Measurements from ENCODE around the gene ASPM.
A peak's percentile ranks its signal among the peaks of the same experiment; 100 is the strongest.

Gene ASPM

DNA sequence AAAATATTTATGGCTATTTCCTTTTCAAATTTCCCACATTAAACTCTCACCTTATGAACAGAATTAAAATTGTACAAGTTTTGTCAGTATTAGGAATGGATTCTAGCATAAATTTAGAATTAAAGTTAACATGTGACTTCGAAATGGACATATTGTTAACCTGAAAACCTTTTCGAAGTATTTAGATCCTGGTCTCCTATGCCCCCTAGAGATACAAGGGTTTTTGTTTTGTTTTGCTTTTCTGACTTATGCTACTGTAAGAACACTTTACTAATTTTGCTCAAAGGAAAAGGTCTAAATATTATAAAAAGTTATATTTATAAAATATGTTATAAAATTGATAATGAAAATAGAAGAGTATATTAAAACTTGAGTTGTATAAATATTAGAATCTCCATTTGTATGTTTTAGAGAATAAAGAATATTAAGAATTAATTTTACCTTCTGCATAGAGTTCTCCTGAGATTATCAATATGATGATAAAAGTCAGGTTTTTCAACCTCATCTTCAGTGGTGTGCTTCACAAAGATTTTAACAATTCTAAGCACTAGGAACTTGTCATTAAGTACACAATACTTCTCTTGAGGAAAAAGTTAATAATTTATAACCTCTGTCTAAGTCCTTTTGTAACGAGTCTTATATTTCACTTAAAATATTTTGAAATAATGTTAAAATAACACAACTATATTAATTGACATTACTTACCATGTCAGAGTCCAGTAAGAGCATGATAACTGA, 79.6 kb downstream of the ASPM start, which contains the start of gene F13B:
F13B (minus strand) TSS at position 542 of the 738 bp plus-strand sequence; CDS start at position 505, 37 bp downstream.
- no peak for DNase-seq (ENCODE audit: low read depth)
- TF ChIP-seq, protein P1, sequence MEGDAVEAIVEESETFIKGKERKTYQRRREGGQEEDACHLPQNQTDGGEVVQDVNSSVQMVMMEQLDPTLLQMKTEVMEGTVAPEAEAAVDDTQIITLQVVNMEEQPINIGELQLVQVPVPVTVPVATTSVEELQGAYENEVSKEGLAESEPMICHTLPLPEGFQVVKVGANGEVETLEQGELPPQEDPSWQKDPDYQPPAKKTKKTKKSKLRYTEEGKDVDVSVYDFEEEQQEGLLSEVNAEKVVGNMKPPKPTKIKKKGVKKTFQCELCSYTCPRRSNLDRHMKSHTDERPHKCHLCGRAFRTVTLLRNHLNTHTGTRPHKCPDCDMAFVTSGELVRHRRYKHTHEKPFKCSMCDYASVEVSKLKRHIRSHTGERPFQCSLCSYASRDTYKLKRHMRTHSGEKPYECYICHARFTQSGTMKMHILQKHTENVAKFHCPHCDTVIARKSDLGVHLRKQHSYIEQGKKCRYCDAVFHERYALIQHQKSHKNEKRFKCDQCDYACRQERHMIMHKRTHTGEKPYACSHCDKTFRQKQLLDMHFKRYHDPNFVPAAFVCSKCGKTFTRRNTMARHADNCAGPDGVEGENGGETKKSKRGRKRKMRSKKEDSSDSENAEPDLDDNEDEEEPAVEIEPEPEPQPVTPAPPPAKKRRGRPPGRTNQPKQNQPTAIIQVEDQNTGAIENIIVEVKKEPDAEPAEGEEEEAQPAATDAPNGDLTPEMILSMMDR (IDR thresholded peaks at IDR 0.05; ENCODE audit: low read depth, low read length, missing control alignments), result no peak
- no peak within 1 kb of the TSS for H3K4me3 ChIP-seq (ENCODE audit: low read depth, low read length)

DNA sequence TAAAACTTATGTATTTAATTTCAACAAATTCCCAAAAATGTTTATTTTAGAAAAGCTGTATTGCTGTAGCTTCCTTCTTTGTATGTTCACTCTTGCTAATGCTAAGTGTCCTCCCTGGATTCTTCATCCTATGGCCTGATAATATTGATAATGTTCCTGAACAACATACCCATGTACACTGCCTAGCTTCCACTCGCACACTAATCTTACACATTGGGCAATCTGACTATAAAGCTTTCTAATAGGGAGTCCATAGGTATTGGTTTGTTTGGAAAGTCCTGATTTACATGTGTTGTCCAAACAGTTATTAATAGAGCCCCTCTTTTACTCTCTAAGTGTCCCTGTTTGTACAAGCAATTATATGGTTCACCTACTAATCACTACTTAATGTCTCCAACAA, 80.2 kb downstream of the ASPM start:
- DNase-seq (ENCODE audit: low read depth), result no peak
- TF ChIP-seq, protein P1 (IDR thresholded peaks at IDR 0.05; ENCODE audit: low read depth, low read length, missing control alignments), result no peak
- no peak overlapping the region for H3K4me3 ChIP-seq (ENCODE audit: low read depth, low read length)

DNA sequence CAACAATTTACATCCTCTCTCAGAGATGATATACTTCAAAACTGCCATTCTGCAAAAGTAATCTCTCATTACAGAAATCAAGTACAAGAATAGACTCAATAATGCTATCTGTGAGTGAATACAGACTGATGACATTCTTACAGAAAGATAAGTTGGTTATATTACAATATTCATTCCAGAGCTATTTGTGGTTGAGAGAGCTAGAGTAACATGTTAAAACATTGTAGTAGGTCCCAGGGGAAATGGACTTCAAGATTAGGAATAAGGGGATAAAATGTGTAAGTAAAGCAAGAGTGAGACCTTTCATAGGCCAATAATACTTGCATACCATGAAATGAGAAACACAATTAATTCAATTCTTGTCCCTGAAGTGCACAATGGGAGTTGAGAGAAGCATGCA, 80.9 kb downstream of the ASPM start:
- no peak overlapping the region for H3K4me3 ChIP-seq (ENCODE audit: low read depth, low read length)
- TF ChIP-seq, protein P1 (IDR thresholded peaks at IDR 0.05; ENCODE audit: low read depth, low read length, missing control alignments), result no peak
- no peak for DNase-seq (ENCODE audit: low read depth)

DNA sequence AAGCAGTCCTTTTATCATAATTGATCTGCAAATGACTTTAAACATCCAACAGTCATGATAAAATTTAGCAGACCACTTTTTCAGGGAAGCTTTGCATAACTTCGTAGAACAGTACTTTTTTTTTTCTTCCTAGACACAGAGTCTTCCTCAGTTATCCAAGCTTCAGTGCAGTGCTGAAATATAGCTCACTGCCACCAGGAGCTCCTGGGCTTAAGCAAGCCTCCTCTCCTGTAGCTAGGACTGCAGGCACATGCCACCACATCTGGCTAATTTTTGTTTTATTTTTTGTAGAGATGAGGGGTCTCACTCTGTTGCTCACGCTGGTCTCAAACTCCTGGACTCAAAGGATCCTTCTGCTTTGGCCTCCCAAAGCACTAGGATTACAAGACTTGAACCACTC, 83.3 kb downstream of the ASPM start:
- TF ChIP-seq, protein P1 (IDR thresholded peaks at IDR 0.05; ENCODE audit: low read depth, low read length, missing control alignments), result no peak
- no peak for DNase-seq (ENCODE audit: low read depth)
- H3K4me3 ChIP-seq (ENCODE audit: low read depth, low read length), result no peak overlapping the region

DNA sequence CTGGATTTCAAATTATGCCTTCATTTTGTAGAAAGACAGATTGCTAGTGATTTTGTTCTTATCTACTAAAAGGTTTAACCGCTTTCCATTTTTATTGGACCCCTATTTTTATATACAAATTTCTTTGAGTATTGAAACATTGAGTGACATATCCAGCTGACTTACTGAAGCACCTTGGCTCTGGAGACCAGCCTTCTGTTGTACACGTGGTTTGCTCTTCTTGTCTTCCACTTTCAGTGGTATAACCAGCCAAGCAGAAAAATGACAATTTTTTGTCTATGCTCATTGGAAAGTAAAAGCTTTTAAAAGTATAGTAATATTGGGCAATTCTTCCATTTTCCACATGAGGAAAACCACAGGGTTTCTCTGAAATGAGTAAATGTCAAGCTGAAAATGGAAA, 83.8 kb downstream of the ASPM start:
- H3K4me3 ChIP-seq (ENCODE audit: low read depth, low read length), result no peak overlapping the region
- peak; percentile 4 for DNase-seq (ENCODE audit: low read depth)
- TF ChIP-seq, protein P1 (IDR thresholded peaks at IDR 0.05; ENCODE audit: low read depth, low read length, missing control alignments), result no peak

DNA sequence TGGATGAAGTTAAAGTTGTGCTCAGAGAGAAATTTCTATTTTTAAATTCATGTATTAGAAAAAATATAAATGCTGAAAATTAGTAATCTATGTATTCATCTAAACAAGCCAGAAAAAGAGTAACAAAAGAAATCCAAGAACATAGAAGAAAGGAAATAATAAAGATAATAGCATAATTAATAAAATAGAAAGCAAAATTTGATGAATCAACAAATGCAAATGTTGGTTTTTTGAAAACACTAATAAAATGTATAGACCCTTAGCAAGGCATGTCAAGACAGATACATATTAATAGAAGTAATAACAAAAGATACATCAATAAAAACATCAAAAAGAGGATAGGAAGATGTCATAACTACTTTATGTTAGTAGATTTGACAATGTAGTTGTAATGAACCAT, 97.4 kb downstream of the ASPM start:
- TF ChIP-seq, protein P1 (IDR thresholded peaks at IDR 0.05; ENCODE audit: low read depth, low read length, missing control alignments), result no peak
- DNase-seq (ENCODE audit: low read depth), result no peak
- no peak overlapping the region for H3K4me3 ChIP-seq (ENCODE audit: low read depth, low read length)

All from GM12864 (cell line).